GM19468 (cell line): ENCODE measurements around the gene CTSD.

ENCODE experiments used
- ATAC-seq: cut with Tn5 transposase; IDR thresholded peaks from one replicate; pipeline ENCODE4 v1.9.1; 2021; ENCODE audit warnings: mild to moderate bottlenecking, moderate library complexity, moderate number of reproducible peaks; ENCODE audit not compliant: unreplicated experiment; ENCODE audit errors: extremely low read depth

CTSD gene

DNA sequence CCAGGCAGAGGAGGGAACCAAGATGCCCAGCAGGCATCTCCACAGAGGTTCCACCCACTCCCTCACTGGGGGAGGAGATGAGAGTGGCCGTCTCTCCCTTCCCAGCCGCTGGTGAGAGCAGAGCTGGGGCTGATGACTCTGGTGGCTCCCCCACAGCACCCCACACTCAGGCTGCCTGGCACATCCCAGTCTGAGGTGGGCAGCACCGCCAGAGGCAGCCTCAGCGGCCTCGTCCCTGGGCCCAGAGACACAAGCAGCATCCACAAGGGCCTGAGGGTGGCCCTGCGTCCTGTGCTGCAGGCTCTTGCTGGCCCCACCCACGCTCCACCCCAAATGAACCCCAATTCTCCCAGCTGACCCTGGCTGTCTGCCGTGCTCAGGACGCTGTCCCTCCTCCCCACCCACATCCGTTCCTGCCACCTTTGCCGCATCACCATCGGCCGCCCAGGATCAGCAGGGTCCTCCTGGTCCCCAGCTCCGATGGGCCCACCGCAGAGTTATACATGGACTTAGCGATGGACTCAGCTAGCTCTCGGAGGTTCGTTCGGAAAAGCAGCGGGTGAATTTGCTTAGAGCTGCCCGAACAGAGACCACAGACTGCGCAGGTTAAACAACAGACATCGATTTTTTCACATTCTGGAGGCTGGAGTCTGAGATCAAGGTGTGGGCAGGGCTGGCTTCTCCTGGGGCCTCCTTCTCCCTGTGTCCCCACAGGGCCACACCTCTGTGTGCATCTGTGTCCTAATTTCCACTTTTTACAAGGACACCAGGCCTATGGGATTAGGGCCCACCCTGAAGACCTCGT lies 20.2 kb upstream of the CTSD start:
- ATAC-seq = no peak

DNA sequence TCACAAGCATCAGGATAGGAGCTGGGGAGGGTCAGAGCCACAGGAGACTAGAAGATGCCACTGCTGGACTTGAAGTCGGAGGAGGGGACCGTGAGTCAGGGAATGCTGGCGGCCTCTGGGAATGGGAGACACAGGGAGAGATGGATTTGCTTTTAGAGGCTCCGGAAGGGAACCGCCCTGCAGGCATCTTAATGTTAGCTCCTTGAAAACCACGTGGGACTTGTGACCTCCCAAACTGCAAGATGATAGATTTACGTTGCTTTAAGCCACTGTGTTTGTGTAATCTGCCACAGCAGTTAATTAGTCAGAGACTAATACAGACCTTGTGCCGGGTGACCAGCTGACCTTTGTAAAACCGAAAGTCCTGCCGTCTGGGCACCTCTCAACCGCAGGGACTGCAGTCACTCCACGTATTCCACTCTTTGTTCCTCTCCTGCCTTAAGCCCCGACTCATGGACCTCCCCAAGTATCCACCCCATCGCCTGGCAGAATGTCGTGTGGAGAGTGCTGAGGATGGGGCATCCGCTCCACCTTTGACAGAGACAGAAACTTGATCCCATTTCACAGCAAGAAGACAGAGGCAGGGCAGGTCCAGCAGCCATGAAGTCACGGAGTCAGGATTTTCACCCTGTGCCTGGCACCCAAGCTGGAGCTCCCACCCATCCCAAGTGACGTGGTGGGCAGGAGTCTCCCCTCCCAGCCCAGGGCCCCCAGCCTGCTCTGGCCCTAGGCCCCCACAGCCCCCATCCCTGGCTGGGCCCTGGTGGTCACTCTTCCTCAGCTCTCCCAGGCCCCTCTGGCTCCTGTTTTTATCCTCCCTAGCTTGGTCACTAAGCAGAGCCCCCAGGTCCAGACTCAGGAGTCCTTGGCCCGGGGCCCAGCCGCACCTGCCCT lies 19.4 kb upstream of the CTSD start:
- ATAC-seq = no peak

GRCh38 chr11:1782031-1782590 lies 18.4 kb upstream of the CTSD start:
- ATAC-seq = no peak

DNA sequence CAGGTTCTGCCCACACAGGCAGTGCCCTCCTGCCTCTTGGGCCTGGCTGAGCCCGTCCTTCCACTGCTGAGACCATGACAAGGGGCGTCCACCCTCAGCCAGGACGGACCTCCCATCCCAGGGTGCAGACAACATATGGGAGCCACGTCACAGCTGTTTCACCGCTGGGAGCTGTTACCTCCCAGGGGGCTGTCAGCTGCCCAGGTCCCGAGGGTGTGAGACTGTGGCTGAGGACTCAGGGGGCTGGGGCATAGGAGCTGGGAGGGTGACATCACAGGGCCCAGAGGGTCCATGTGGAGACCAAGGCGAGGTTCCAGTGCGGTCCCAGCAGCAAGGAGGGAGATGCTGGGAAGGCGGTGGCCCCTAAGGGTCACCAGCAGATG lies 17.9 kb upstream of the CTSD start:
- ATAC-seq = no peak

- no peak for ATAC-seq
Observed at GRCh38 chr11:1780700-1781592, 17.2 kb upstream of the CTSD start.

DNA sequence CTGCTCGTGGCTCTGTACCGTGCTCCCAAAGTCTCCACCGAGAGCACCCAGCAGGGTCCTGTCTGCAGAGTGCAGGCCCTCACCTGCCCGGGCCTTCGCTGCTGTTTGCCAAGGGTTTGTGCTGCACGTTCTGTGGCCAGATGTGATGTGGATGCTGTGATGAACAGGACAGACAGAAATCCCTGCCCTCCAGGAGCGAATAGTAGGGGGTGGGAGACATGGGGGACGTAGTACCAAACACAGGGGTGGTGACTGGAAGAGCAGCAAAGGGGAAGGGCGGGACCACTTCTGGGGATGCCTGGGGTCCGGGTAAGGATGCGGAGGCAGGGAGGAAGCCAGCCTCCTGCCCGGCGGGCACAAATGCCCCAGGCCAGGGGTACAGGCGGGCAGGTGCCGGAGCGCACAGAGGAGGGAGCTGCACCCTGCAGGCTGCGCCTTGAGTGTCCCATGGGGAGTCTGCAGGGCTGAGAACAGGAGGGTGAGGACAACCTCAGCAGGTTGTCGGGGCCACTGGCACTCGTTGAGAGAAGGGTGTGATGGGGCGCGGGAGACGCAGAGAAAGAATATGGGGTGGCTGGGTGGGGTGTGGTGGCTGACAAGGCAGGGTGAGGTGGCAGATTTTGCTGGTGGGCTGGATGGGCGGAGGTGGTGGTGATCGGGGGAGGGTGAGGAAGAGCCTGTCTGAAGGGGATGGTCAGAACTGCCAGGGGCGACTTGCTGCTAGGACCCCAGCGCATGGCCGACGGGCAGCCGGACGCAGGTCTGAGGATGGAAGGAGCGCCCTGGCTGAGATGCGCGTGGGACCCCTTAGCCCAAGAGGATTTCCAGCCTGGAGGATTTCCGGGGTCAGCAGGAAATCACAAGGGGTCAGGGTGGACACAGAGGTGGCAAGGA lies 16.3 kb upstream of the CTSD start:
- no peak for ATAC-seq

DNA sequence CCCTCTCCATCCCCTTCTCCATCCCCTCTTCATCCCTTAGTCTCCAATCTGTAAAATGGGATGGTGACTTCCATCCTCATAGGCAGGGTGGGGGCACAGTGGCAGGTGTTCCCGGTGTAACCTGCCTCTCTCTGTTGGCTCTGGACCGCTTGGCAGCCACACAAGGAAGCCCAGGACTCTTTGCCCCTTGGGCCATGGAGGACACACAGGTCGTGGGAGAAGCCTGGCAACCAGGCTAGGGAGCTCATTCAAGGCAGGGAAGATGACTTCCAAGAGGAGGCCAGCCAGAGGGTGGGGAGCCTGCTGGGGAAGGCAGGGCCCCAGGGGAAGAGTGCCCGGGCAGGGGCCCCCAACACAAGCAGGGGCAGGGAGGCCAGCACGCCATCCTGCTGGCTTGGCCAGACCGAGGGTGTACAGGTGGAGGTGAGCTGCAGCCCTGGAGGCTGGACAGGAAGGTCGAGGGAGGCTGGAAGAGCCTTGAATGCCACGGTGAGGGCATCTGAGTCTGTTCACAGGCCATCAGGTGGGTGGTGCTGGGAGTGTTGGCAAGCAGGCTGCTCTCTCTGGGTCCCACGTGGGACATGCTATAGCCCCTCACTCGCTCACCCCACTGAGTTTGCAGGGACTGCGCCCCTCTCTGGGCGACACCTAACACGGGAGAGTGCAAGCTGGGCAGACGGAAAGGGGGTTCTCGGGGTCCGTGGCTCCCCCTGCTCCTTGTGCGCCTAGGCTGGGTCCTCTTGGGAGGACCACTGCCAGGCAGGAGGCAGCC lies 15.5 kb upstream of the CTSD start:
- no peak for ATAC-seq

DNA sequence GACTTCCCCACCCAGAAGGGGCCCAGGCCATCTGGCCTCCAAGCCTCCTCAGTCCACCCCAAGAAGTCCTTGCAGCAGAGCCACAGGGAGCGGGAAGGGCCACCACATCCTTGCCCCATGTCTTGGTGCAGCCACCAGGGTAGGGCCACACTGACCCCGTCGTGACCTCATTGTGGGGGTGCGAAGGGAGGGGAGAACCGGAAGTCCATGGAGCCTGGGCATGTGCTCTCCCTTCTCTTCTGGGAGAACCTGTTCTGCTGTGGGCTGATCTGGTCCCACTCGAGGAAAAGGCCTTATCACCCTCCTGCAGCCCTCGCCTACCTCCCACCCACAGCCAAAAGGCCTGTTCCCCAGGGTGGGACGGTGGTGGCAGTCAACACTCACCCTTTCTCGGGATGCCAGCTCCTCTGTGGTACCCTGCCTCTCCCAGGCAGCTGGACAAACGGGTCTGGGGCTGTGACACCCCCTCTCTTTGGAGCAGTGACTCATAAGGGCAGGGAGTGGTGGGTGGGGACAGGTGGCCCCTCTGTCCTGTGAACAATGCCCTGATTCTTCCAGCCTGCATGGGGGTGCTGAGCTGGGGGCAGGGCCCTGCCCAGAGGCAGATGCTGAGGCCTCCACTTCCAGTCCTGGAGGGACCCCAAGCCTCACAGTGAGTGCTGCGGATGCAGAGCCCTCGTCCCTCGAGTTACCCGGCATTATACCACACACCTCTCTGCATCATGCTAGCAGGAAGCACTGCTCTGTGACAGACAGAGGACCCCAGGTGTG lies 14.6 kb upstream of the CTSD start:
- ATAC-seq = no peak

DNA sequence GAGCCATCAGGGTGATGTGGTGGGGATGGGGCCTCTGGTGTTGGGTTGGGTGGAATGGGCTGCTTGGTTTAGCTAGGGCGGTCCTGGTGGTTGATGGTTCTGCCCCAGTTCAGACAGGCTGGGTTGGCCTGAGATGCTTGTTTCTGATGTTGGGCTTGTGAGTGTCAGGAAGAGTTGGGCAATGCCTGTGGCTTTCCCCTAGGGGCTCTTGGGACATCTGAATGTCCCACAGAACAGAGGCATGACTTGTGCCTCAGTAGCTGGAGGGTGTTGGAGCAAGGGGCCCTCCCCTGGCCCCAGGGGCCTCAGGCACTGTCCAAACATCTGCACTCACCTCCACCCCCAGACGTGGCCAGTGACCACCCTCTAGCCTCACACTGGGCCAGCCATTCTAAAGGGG lies 14.0 kb upstream of the CTSD start:
- no peak for ATAC-seq

DNA sequence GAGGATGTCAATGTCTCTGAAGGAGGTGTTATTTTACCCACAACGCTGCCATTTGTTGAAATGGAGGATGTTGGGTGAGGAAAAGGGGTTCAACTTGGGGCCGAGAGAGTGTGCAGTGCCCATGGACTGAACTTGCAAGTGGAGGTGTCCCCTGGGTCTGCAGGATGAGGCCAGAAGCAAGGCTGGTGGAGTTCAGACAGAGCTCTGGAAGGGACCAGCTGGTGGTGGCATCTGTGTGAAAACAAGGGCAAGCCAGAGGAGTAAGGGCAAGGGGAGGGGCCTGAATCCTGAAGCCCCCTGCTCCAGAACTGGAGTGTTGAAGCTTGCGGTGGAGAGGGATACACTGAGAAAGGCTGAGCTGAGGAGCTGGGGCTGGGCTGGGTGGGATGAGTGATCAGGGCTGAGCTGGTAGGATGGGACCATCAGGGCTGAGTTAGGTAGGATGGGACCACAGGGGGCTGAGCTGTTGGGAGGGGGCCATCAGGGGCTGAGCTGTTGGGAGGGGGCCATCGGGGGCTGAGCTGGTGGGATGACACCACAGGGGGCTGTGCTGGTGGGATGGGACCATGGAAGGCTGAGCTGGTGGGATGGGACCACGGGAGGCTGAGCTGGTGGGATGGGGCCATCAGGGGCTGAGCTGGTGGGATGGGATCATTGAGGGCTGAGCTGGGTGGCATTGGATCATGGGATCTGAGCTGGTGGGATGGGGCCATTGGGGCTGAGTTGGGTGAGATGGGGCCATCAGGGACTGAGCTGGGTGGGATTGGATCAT lies 13.4 kb upstream of the CTSD start:
- no peak for ATAC-seq

GRCh38 chr11:1776331-1776851 lies 12.7 kb upstream of the CTSD start:
- no peak for ATAC-seq

GRCh38 chr11:1774886-1775285 lies 11.2 kb upstream of the CTSD start:
- no peak for ATAC-seq

DNA sequence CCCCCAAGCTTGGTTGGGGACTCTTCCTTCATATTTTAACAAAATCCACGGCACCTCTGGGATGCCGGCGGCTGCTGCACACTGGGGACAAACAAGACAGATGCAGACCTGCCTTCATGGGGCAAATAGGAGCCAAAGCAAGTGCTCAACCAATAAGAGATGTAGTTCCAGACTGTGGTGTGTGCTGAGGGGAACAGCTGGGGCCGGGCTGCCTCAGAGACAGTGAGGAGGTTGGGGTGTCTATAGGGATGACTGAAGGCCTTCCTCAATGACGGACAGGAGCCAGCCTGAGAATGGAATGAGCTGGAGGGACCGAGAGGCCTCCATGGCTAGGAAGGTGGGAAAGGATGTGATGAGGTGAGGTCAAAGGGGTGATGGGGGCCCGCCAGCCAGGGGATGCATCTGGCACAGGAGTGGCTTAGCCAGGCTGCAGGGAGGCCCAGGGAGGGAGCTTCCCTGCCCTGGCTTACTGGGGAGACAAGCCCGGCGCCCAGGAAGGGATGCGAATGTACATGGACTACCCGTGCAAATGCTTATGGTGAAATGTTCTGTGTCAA lies 10.3 kb upstream of the CTSD start:
- ATAC-seq = no peak

DNA sequence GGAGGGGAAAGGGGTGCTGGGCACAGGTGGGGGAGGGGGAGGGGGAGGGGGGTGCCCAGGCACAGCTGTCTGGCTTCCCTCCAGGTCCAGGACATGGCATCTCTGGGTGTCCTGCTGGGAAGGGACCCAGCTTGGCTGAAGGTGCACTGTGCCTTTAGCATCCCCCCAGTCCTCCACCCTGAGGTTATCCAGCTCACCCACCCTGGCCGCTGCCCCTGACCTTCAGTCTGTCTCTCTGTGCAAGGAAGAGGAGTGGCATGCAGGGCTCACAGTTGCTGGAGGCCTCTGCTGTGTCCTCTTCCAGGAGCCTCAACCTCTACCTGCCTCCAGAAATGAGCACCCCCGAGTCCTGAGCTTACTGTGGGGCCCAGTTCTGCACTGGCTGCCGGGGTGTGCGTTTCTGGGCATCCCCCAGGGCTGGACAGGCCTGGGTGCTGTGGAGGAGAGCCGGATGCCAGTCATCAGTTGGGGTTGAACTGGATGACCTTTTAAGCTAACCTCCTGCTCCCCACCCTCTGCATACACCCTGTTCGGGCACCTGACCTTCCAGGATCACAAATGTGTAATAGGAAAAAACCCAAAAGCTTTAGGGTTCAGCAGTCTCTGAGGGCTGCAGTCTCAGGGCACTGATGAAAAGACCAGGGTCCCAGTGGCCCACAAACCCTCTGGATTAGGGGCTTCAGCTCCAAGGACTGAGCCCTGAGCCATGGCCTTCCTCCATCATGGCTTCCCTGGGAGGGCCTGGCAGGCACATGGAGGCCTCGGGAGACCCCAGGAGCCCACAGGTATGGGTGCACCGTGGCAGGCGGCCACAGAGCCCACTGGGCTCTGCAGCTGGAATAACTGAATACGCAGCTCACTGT lies 9.6 kb upstream of the CTSD start:
- no peak for ATAC-seq

- no peak for ATAC-seq
Observed at GRCh38 chr11:1772270-1773130, 8.8 kb upstream of the CTSD start.
